Ectodermal cell (in vitro differentiated cells): ENCODE data around the gene RGS7.

ENCODE experiments used
- H3K27ac ChIP-seq: 2 replicates; pipeline ENCODE4 v1.7.0; 2013; ENCODE audit warnings: mild to moderate bottlenecking, low read depth, low read length; ENCODE audit not compliant: insufficient read depth, poor library complexity, severe bottlenecking
- H3K27me3 ChIP-seq: 2 replicates; pipeline ENCODE4 v1.7.0; 2013; ENCODE audit warnings: mild to moderate bottlenecking, low read length; ENCODE audit not compliant: insufficient read depth, control insufficient read depth, poor library complexity, severe bottlenecking
- H3K36me3 ChIP-seq: one replicate; pipeline ENCODE4 v1.7.0; 2013; ENCODE audit warnings: low read length; ENCODE audit not compliant: control insufficient read depth, insufficient read depth
- H3K4me1 ChIP-seq: one replicate; pipeline ENCODE4 v1.7.0; 2013; ENCODE audit warnings: low read length; ENCODE audit not compliant: control insufficient read depth, insufficient read depth
- H3K4me3 ChIP-seq: 2 replicates; pipeline ENCODE4 v1.7.0; 2013; ENCODE audit warnings: low read depth, low read length, control low read depth; ENCODE audit not compliant: insufficient read depth
- H3K9me3 ChIP-seq: 2 replicates; pipeline ENCODE4 v1.7.0; 2013; ENCODE audit warnings: mild to moderate bottlenecking, low read length, moderate library complexity; ENCODE audit not compliant: control insufficient read depth
- WGBS, 2 experiments: methylation state at CpG; one replicate each; pipeline ENCODE4 v1.1.7; 2013; ENCODE audit warnings: missing lambda C conversion rate in 2 of 2; 5-methylcytosine and 5-hydroxymethylcytosine counted together

The RGS7 gene

DNA sequence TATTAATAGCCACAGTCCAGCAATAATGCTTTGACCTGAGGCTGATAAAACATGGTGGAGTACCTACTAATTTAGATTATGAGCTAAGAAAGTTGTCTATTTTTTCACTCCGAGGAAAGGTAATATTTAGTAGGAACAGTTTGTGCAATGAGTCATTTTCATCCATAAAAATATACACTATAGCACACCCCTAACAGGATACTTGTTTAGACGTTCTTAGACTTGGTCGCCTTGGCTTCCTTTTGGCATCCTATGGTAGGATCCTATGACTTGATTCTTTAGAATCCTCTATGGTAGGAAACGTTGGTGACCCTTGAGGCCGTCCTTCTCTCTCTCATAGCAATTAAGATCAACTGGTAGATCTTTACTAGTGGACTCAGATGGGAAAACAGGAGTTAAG is 81.8 kb downstream of the RGS7 start:
- WGBS, 2 experiments = 91 to 94% methylated on average over 4 to 5 of the region's 5 CpGs
- Histone ChIP-seq H3K27me3 (no peaks in the 10 kb centered on the region), H3K36me3 (no peaks in the 10 kb centered on the region)

DNA sequence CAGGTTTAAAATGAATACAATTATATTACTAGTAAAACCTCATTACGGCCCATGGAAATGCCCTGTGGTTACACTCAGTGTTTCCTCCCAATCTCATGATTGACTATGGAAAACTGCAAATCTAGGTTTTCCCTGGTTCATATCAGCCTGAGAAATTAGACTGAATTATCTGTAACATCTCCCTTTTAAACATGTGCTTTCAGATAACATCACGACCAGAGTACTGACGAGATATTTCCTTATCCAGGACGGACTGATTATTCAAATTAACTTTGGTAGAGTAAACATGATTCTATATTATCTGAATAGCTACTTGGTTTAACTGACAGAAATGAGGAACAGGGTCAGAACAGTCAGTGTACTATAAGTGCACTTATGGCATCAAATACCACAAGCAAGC is 82.3 kb downstream of the RGS7 start:
- 100% methylated on average over 1 to 4 of the region's 4 CpGs for WGBS, 2 experiments
- Histone ChIP-seq H3K36me3 (no peaks in the 10 kb centered on the region), H3K4me1 (no peaks in the 10 kb centered on the region), H3K27me3 (no peaks in the 10 kb centered on the region), H3K4me3 (no peak overlapping the region), H3K9me3 (no peaks in the 10 kb centered on the region), H3K27ac (no peak overlapping the region)

More for the DNA sequence above, 81.8 kb downstream of the RGS7 start:
- Histone ChIP-seq H3K4me3 (no peak overlapping the region), H3K9me3 (no peaks in the 10 kb centered on the region), H3K4me1 (no peaks in the 10 kb centered on the region), H3K27ac (no peak overlapping the region)

DNA sequence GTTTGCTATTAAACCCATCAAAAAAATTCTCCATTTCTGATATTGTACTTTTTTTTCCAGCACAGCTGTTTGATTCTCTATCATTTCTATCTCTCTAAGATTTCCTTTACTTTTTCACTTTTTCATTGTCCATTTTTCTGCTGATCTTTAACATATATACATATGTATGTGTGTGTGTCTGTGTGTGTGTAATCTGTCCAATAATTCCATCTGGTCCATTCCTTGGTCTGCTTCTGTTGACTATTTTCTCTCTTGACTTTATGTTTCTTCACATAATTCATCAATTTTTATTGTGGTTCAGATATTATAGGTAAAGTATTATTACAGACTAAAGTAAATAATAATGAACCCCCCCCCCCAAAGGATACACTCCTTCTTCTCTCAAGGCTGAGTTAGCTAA is 84.2 kb downstream of the RGS7 start:
- Histone ChIP-seq H3K4me3 (no peak overlapping the region), H3K9me3 (no peaks in the 10 kb centered on the region), H3K4me1 (no peaks in the 10 kb centered on the region), H3K27ac (no peak overlapping the region), H3K36me3 (no peaks in the 10 kb centered on the region), H3K27me3 (no peaks in the 10 kb centered on the region)

- Histone ChIP-seq H3K4me3 (no peak overlapping the region), H3K4me1 (no peaks in the 10 kb centered on the region)
- WGBS, 2 experiments = 100% methylated on average over 1 of the region's 1 CpG
These were observed 85.6 kb downstream of the RGS7 start for GRCh38 chr1:241271427-241271826.

GRCh38 chr1:241270016-241270415 is 87.0 kb downstream of the RGS7 start:
- Histone ChIP-seq H3K36me3 (no peaks in the 10 kb centered on the region), H3K27ac (no peak overlapping the region), H3K9me3 (no peaks in the 10 kb centered on the region), H3K4me3 (no peak overlapping the region), H3K27me3 (no peaks in the 10 kb centered on the region), H3K4me1 (no peaks in the 10 kb centered on the region)
- WGBS, 2 experiments = 87 to 94% methylated on average over 2 of the region's 2 CpGs

More at GRCh38 chr1:241271427-241271826, 85.6 kb downstream of the RGS7 start:
- Histone ChIP-seq H3K27me3 (no peaks in the 10 kb centered on the region), H3K9me3 (no peaks in the 10 kb centered on the region), H3K36me3 (no peaks in the 10 kb centered on the region), H3K27ac (no peak overlapping the region)

- H3K36me3 ChIP-seq = no peaks in the 10 kb centered on the region
- H3K4me1 ChIP-seq = no peaks in the 10 kb centered on the region
- H3K27ac ChIP-seq = no peak overlapping the region
- no peak overlapping the region for H3K4me3 ChIP-seq
- no peaks in the 10 kb centered on the region for H3K27me3 ChIP-seq
- no peaks in the 10 kb centered on the region for H3K9me3 ChIP-seq
- WGBS, 2 experiments = 83 to 93% methylated on average over 9 of the region's 9 CpGs
These were observed 87.9 kb downstream of the RGS7 start for GRCh38 chr1:241269116-241269515.

GRCh38 chr1:241266121-241266520 is 90.9 kb downstream of the RGS7 start:
- Histone ChIP-seq H3K36me3 (no peaks in the 10 kb centered on the region), H3K4me3 (no peak overlapping the region), H3K27me3 (no peaks in the 10 kb centered on the region), H3K27ac (no peak overlapping the region), H3K9me3 (no peaks in the 10 kb centered on the region), H3K4me1 (no peaks in the 10 kb centered on the region)
- 87 to 100% methylated on average over 2 of the region's 2 CpGs for WGBS, 2 experiments

DNA sequence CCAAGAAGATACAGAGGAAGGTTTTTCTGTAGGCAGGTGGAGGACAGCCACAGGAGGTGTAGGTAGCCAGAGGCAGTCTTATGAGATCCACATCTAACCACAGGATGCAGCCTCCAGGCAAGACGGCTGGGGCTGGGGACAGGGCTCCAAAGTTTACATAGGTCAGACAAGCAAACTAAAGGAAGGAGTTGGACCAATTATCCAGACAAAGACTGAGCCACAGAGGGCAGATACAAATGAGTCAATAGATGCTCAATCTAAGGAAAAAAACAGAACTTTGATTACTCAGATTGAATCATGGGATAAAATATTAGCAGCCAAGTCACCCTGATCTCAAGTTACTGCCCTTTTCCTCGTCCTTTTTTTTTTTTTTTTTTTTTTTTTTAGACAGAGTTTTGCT is 91.6 kb downstream of the RGS7 start:
- Histone ChIP-seq H3K27ac (no peak overlapping the region), H3K4me1 (no peaks in the 10 kb centered on the region), H3K27me3 (no peaks in the 10 kb centered on the region), H3K4me3 (no peak overlapping the region), H3K36me3 (no peaks in the 10 kb centered on the region), H3K9me3 (no peaks in the 10 kb centered on the region)
- 91 to 96% methylated on average over 2 of the region's 2 CpGs for WGBS, 2 experiments

DNA sequence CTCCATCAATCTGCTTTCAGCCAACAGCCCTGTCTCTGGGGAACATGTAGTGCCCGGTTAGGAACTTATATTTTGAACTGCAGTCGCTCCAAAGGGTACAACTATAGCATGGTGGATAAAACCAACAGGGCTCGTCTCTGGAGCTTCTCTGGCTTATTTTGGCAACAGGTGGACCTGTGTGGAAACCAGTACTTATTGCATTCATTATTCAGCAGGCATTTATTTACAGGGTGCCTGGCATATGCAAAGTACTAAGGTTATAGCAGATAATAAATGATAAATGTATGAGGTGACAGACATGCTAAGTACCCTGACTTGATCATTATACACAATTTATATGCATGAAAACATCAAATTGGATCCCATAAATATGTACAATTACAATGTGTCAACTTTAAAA is 93.7 kb downstream of the RGS7 start:
- Histone ChIP-seq H3K4me1 (no peaks in the 10 kb centered on the region), H3K27me3 (no peaks in the 10 kb centered on the region), H3K9me3 (no peaks in the 10 kb centered on the region), H3K36me3 (no peaks in the 10 kb centered on the region), H3K4me3 (no peak overlapping the region), H3K27ac (no peak overlapping the region)
- WGBS, 2 experiments = 78 to 82% methylated on average over 3 of the region's 3 CpGs

GRCh38 chr1:241253471-241253870 is 103.5 kb downstream of the RGS7 start:
- no peak overlapping the region for H3K27ac ChIP-seq
- H3K9me3 ChIP-seq = no peaks in the 10 kb centered on the region
- H3K4me3 ChIP-seq = no peak overlapping the region
- H3K27me3 ChIP-seq = no peaks in the 10 kb centered on the region
- H3K4me1 ChIP-seq = no peaks in the 10 kb centered on the region
- WGBS, 2 experiments = 90 to 95% methylated on average over 2 of the region's 2 CpGs
- H3K36me3 ChIP-seq = no peaks in the 10 kb centered on the region

- Histone ChIP-seq H3K4me3 (no peak overlapping the region), H3K36me3 (no peaks in the 10 kb centered on the region), H3K4me1 (no peaks in the 10 kb centered on the region), H3K27me3 (no peaks in the 10 kb centered on the region), H3K9me3 (no peaks in the 10 kb centered on the region), H3K27ac (no peak overlapping the region)
- WGBS, 2 experiments = 94 to 100% methylated on average over 1 of the region's 1 CpG
These were observed 106.5 kb downstream of the RGS7 start for GRCh38 chr1:241250465-241250864.
